Smooth muscle cell (in vitro differentiated cells): ENCODE data around the gene SGSM2. TPM values are rescaled to one million over a fixed set of nuclear protein-coding genes. Genes with fewer than 3 reads are reported as not detected.

Experiments used
- DNase-seq: peaks from one replicate; lab custom pipeline; 2025; ENCODE audit not compliant: unreplicated experiment; lab: John Stamatoyannopoulos, UW
- H2AFZ ChIP-seq: fragments of 200-600 bp; sonication (generic); 2 replicates; pipeline ENCODE4 v1.6.0; 2016; ENCODE audit warnings: antibody characterized with exemption, low read depth, mild to moderate bottlenecking
- H3F3A ChIP-seq: fragments of 200-600 bp; sonication (generic); 2 replicates; pipeline ENCODE4 v1.6.0; 2017; ENCODE audit warnings: antibody characterized with exemption, low read depth
- H3K27ac ChIP-seq: fragments of 200-600 bp; sonication (generic); 2 replicates; pipeline ENCODE4 v1.5.1; 2016; ENCODE audit warnings: low read depth, mild to moderate bottlenecking
- H3K27me3 ChIP-seq: fragments of 200-600 bp; sonication (generic); 2 replicates; pipeline ENCODE4 v1.6.1; 2016; ENCODE audit warnings: low read depth, mild to moderate bottlenecking
- H3K36me3 ChIP-seq: fragments of 200-600 bp; sonication (generic); 2 replicates; pipeline ENCODE4 v1.5.1; 2016; ENCODE audit warnings: low read depth
- H3K4me1 ChIP-seq: fragments of 200-600 bp; sonication (generic); 2 replicates; pipeline ENCODE4 v1.5.1; 2016; ENCODE audit warnings: low read depth
- H3K4me2 ChIP-seq: fragments of 200-600 bp; sonication (generic); 2 replicates; pipeline ENCODE4 v1.6.0; 2016; ENCODE audit warnings: mild to moderate bottlenecking
- H3K4me3 ChIP-seq: fragments of 200-600 bp; sonication (generic); 2 replicates; pipeline ENCODE4 v1.5.1; 2016; ENCODE audit warnings: mild to moderate bottlenecking
- H3K79me2 ChIP-seq: fragments of 200-600 bp; sonication (generic); 2 replicates; pipeline ENCODE4 v1.6.0; 2016; ENCODE audit warnings: low read depth, mild to moderate bottlenecking
- H3K9ac ChIP-seq: fragments of 200-600 bp; sonication (generic); 2 replicates; pipeline ENCODE4 v1.6.0; 2016; ENCODE audit warnings: low read depth
- H3K9me3 ChIP-seq: fragments of 200-600 bp; sonication (generic); replicated peaks from 2 replicates; pipeline ENCODE4 v1.5.1; 2016; ENCODE audit warnings: low read depth
- H4K20me1 ChIP-seq: fragments of 200-600 bp; sonication (generic); 2 replicates; pipeline ENCODE4 v1.6.0; 2016; ENCODE audit warnings: low read depth
- CTCF ChIP-seq: fragments of 200-600 bp; sonication (generic); IDR thresholded peaks from 2 replicates; pipeline ENCODE4 v1.5.1; 2017; ENCODE audit warnings: borderline replicate concordance, mild to moderate bottlenecking, antibody characterized with exemption; ENCODE audit not compliant: insufficient read depth, poor library complexity, severe bottlenecking
- WGBS: methylation state at CpG from one replicate; pipeline ENCODE4 v1.1.7; 2016; ENCODE audit warnings: low lambda C conversion rate; 5-methylcytosine and 5-hydroxymethylcytosine counted together
- polyA plus RNA-seq: library from polyadenylated mRNA; unstranded; fragments of >200 nt; fragmentation: Nextera tagmentation; extraction: Ambion mirVana; gene quantifications from 2 replicates; pipeline ENCODE4 v1.2.1, GENCODE V29; 2016
- total RNA-seq: library from RNA; depleted of rRNA; stranded (reverse); fragments of >200 nt; gene quantifications from 2 replicates; pipeline ENCODE4 v1.2.3, GENCODE V29; 2014

Gene SGSM2
- total and polyA plus RNA-seq, 2 experiments from 2014 or later, result 20.8 to 26.9 TPM

- no peak overlapping the region for H3K4me2 ChIP-seq
- no peak for DNase-seq
- H3K36me3 ChIP-seq, result no peaks in the 10 kb centered on the region
- no peaks in the 10 kb centered on the region for H3K9me3 ChIP-seq
- no peak for TF ChIP-seq CTCF
- H3K27ac ChIP-seq, result no peak overlapping the region
- H4K20me1 ChIP-seq, result no peaks in the 10 kb centered on the region
- H3K4me3 ChIP-seq, result no peak overlapping the region
- no peaks in the 10 kb centered on the region for H3F3A ChIP-seq
- no peak overlapping the region for H3K9ac ChIP-seq
- no peaks in the 10 kb centered on the region for H3K79me2 ChIP-seq
- H3K4me1 ChIP-seq, result no peaks in the 10 kb centered on the region
- H3K27me3 ChIP-seq, result no peaks in the 10 kb centered on the region
- H2AFZ ChIP-seq, result no peak overlapping the region
- 94% methylated on average over 16 of the region's 16 CpGs for WGBS
Observed at GRCh38 chr17:2372681-2373080, 35.4 kb downstream of the SGSM2 start.

- Histone ChIP-seq H3K9me3 (no peaks in the 10 kb centered on the region), H2AFZ (no peak overlapping the region), H3F3A (no peaks in the 10 kb centered on the region), H3K27ac (no peak overlapping the region), H3K27me3 (no peaks in the 10 kb centered on the region), H4K20me1 (no peaks in the 10 kb centered on the region), H3K4me1 (no peaks in the 10 kb centered on the region), H3K36me3 (no peaks in the 10 kb centered on the region), H3K79me2 (no peaks in the 10 kb centered on the region), H3K9ac (no peak overlapping the region), H3K4me2 (no peak overlapping the region), H3K4me3 (no peak overlapping the region)
- DNase-seq, result no peak
- 97% methylated on average over 13 of the region's 18 CpGs for WGBS
- no peak for TF ChIP-seq CTCF
Observed at GRCh38 chr17:2373179-2373578, 35.9 kb downstream of the SGSM2 start.

- 79% methylated on average over 11 of the region's 11 CpGs for WGBS
- Histone ChIP-seq H3K4me1 (no peaks in the 10 kb centered on the region), H3K27me3 (no peaks in the 10 kb centered on the region), H3K4me3 (no peak overlapping the region), H3K9ac (no peak overlapping the region), H2AFZ (no peak overlapping the region), H3F3A (no peaks in the 10 kb centered on the region), H3K36me3 (no peaks in the 10 kb centered on the region), H3K4me2 (no peak overlapping the region), H3K27ac (no peak overlapping the region), H3K9me3 (no peaks in the 10 kb centered on the region), H3K79me2 (no peaks in the 10 kb centered on the region), H4K20me1 (no peaks in the 10 kb centered on the region)
- DNase-seq, result no peak
- TF ChIP-seq CTCF, result no peak
Observed at GRCh38 chr17:2374549-2375285, 37.4 kb downstream of the SGSM2 start.

GRCh38 chr17:2375406-2375805, 38.1 kb downstream of the SGSM2 start:
- H3K9me3 ChIP-seq, result no peaks in the 10 kb centered on the region
- no peaks in the 10 kb centered on the region for H3K36me3 ChIP-seq
- no peak overlapping the region for H2AFZ ChIP-seq
- H3K4me1 ChIP-seq, result no peaks in the 10 kb centered on the region
- no peak overlapping the region for H3K4me3 ChIP-seq
- H3K27me3 ChIP-seq, result no peaks in the 10 kb centered on the region
- H3K27ac ChIP-seq, result no peak overlapping the region
- 89% methylated on average over 19 of the region's 19 CpGs for WGBS
- TF ChIP-seq CTCF, result no peak
- H3K4me2 ChIP-seq, result no peak overlapping the region
- H4K20me1 ChIP-seq, result no peaks in the 10 kb centered on the region
- DNase-seq, result no peak
- H3K9ac ChIP-seq, result no peak overlapping the region
- H3K79me2 ChIP-seq, result no peaks in the 10 kb centered on the region
- H3F3A ChIP-seq, result no peaks in the 10 kb centered on the region
